Lower leg skin (tissue), 4 donors: ENCODE measurements around the gene CCDC184. TPM values are rescaled to one million over a fixed set of nuclear protein-coding genes. Genes with fewer than 3 reads are reported as not detected.
"Not testable (repeated sequence)": the region's sequence is repeated elsewhere in the genome, so short reads cannot be mapped to it uniquely, and the experiment has no call there.

Source experiments
- DNase-seq, 2 donors: peaks; one replicate each; pipeline ENCODE4 v3.0.0-alpha.2; 2019; ENCODE audit warnings: low spot score in 2 of 2
- H3K4me3 ChIP-seq: fragments of 200-600 bp; sonication (generic); 2 replicates; pipeline ENCODE4 v1.5.1; 2017; ENCODE audit warnings: mild to moderate bottlenecking, low read depth; ENCODE audit not compliant: poor library complexity, severe bottlenecking
- CTCF ChIP-seq, 3 donors: fragments of 450-650 bp; IDR thresholded peaks; one replicate each; pipeline ENCODE4 v1.5.1; 2016; ENCODE audit warnings: antibody characterized with exemption in 3 of 3, mild to moderate bottlenecking in 3 of 3, moderate library complexity in 2 of 3
- POLR2A ChIP-seq, 2 donors: fragments of 450-650 bp; IDR thresholded peaks; one replicate each; pipeline ENCODE4 v1.6.1; 2016 to 2017; ENCODE audit warnings: antibody characterized with exemption in 2 of 2, mild to moderate bottlenecking in 1 of 2, moderate library complexity in 1 of 2
- WGBS, 2 donors: methylation state at CpG; one replicate each; pipeline ENCODE4 v1.1.5; 2018; 5-methylcytosine and 5-hydroxymethylcytosine counted together
- intact Hi-C: fragments of 100-400 bp; cut with DNase I; formaldehyde crosslinking; loops from one replicate; pipeline ENCODE4 v1.15.0; 2023; ENCODE audit warnings: low total_unique reads
- total RNA-seq, 4 donors: library from RNA; depleted of rRNA; stranded (reverse); fragments of >200 nt; gene quantifications; one replicate each; pipeline ENCODE4 v1.1.0, GENCODE V29; 2016

The CCDC184 gene
- total RNA-seq, 4 donors from 2014 or later, result 0.13 to 0.36 (median 0.22) TPM; not detected in 1

GRCh38 chr12:48201091-48201490, 17.6 kb downstream of the CCDC184 start:
- WGBS, 2 donors, result 78 to 79% methylated on average over 3 of the region's 3 CpGs
- intact Hi-C loops, result no loop called here
- H3K4me3 ChIP-seq, result no peak overlapping the region
- DNase-seq, result no peak
- no peak for TF ChIP-seq CTCF (IDR thresholded peaks at IDR 0.05)
- no peak for TF ChIP-seq POLR2A (IDR thresholded peaks at IDR 0.05)

GRCh38 chr12:48201516-48201915, 18.1 kb downstream of the CCDC184 start:
- TF ChIP-seq CTCF (IDR thresholded peaks at IDR 0.05) (no peak), POLR2A (IDR thresholded peaks at IDR 0.05) (no peak)
- H3K4me3 ChIP-seq, result no peak overlapping the region
- 93 to 96% methylated on average over 3 of the region's 3 CpGs for WGBS, 2 donors
- no peak for DNase-seq
- intact Hi-C loops, result no loop called here

GRCh38 chr12:48202766-48203165, 19.3 kb downstream of the CCDC184 start:
- no peak for DNase-seq
- no peak overlapping the region for H3K4me3 ChIP-seq
- 94 to 95% methylated on average over 8 of the region's 8 CpGs for WGBS, 2 donors
- TF ChIP-seq POLR2A (IDR thresholded peaks at IDR 0.05), result no peak
- TF ChIP-seq CTCF (IDR thresholded peaks at IDR 0.05), result no peak
- intact Hi-C loops, result no loop called here

- no peak within 1 kb of the TSS for H3K4me3 ChIP-seq
- intact Hi-C loops, result no loop called here
- 87 to 90% methylated on average over 4 of the region's 4 CpGs for WGBS, 2 donors
- TF ChIP-seq CTCF (IDR thresholded peaks at IDR 0.05) (no peak), POLR2A (IDR thresholded peaks at IDR 0.05) (no peak)
- no peak for DNase-seq
These were observed 19.7 kb downstream of the CCDC184 start, which contains the start of gene OR10AD1 for GRCh38 chr12:48203192-48203591. OR10AD1 (minus strand) TSS chr12:48203292; CDS start chr12:48203292, 0 bp downstream.

- DNase-seq, intact Hi-C loops, H3K4me3 ChIP-seq: not testable (repeated sequence)
- whole genome bisulfite sequencing, 2 donors, result 100% methylated on average over 1 of the region's 2 CpGs
These were observed 26.1 kb downstream of the CCDC184 start for GRCh38 chr12:48209495-48209894.

GRCh38 chr12:48216785-48217184, 33.3 kb downstream of the CCDC184 start:
- DNase-seq, result no peak
- TF ChIP-seq CTCF (IDR thresholded peaks at IDR 0.05), result no peak
- no peak for TF ChIP-seq POLR2A (IDR thresholded peaks at IDR 0.05)
- intact Hi-C loops, result no loop called here
- H3K4me3 ChIP-seq, result no peak overlapping the region
